Measurements from ENCODE around the gene EIF1.

DNA sequence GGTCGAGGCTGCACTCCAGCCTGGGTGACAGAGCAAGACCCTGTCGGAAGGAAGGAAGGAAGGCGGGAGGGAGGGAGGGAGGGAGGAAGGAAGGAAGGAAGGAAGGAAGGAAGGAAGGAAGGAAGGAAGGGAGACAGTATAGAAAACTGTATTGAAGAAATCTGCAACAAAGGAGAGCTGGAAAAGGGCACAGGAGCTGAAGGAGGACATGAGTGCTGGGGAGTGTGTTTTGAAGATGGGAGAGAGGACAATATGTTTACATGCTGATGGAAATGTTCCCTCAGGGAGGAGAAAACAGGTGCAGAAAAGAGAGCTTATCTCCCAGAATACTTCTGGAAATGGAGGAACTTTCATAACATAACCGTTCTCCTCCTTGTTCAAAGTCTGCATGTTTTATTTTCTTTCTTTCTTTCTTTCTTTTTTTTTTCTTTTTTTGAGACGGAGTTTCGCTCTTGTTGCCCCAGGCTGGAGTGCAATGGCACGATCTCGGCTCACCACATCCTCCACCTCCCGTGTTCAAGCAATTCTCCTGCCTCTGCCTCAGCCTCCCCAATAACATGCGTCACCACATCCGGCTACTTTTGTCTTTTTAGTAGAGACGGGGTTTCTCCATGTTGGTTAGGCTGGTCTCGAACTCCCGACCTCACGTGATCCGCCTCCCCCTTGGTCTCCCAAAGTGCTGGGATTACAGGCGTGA is 48.4 kb downstream of the EIF1 start:
- TF ChIP-seq, protein P1, sequence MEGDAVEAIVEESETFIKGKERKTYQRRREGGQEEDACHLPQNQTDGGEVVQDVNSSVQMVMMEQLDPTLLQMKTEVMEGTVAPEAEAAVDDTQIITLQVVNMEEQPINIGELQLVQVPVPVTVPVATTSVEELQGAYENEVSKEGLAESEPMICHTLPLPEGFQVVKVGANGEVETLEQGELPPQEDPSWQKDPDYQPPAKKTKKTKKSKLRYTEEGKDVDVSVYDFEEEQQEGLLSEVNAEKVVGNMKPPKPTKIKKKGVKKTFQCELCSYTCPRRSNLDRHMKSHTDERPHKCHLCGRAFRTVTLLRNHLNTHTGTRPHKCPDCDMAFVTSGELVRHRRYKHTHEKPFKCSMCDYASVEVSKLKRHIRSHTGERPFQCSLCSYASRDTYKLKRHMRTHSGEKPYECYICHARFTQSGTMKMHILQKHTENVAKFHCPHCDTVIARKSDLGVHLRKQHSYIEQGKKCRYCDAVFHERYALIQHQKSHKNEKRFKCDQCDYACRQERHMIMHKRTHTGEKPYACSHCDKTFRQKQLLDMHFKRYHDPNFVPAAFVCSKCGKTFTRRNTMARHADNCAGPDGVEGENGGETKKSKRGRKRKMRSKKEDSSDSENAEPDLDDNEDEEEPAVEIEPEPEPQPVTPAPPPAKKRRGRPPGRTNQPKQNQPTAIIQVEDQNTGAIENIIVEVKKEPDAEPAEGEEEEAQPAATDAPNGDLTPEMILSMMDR (IDR thresholded peaks at IDR 0.05; ENCODE audit: low read length) = no peak
- TF ChIP-seq EZH2 (IDR thresholded peaks at IDR 0.05; ENCODE audit: borderline replicate concordance, low read length) = no peak

Data from OCI-LY1 (cell line).